GM18909 (cell line): ENCODE measurements around the gene ZNHIT3.
"Not testable (repeated sequence)": the region's sequence is repeated elsewhere in the genome, so short reads cannot be mapped to it uniquely, and the experiment has no call there.

Source experiments
- ATAC-seq: cut with Tn5 transposase; IDR thresholded peaks from one replicate; pipeline ENCODE4 v1.9.1; 2021; ENCODE audit warnings: mild to moderate bottlenecking; ENCODE audit not compliant: unreplicated experiment, poor library complexity

Gene ZNHIT3

DNA sequence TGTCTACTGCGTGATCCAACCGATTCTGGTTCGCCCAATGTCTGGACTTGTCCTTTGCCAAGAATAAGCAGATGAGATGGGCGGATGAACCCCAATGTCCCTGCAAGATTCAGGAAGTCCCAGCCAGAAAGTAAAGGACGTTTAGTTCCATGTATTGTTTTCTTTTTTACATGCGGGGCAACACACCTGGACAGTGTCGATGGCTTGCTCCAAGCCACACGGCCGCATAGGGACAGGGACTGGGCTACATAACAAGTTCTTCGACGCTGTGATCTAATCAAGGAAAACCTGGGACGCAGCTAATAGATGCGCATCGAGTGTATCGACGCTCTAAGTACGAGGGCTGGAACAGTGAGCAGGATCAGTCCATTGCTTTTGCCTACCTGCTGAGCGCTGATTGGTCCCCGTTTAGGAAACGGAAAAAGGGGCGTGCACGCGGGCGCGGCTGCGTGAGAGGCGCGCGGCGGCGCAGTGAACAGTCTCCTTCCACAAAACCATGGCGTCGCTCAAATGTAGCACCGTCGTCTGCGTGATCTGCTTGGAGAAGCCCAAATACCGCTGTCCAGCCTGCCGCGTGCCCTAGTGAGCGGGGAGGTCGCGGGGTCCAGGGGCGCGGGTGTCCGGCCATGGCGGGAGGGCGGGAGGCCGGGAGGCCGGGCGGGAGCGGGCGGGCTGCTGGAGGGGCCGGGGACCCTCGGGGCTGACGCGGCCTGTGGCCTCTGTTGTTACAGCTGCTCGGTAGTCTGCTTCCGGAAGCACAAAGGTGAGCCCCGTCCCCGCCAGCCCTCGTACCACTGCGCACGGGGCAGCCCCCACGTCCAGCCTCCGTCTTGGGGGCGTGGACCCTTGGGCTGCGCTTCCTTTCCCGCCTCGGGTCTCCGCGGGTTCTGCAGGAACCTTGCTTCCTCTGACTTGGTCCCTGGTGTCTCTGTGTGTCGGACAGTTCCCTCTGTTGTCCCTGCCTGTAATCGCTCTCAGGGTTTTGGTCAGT is at the start of gene ZNHIT3:
ZNHIT3 (plus strand) TSS at position 478 of the 991 bp plus-strand sequence; CDS start at position 497, 19 bp downstream.
- ATAC-seq: peak; percentile 82

GRCh38 chr17:36441792-36442191 is 44.7 kb upstream of the ZNHIT3 start:
- not testable (repeated sequence) for ATAC-seq

DNA sequence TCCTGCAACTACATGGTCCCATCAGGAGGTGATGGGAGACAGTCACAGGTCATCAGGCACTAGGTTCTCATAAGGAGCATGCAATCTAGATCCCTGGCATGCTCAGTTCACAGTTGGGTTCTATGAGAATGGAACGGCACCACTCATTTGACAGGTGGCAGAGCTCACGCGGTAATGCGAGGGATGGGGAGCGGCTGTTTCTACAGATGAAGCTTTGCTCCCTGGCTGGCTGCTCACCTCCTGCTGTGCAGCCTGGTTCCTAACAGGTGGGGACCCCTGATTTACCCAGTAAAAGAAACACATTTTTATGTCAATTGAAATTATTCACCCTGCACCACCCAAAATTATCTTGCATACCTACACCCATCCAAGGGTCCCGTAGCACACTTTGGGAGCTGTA is 42.7 kb upstream of the ZNHIT3 start:
- no peak for ATAC-seq

DNA sequence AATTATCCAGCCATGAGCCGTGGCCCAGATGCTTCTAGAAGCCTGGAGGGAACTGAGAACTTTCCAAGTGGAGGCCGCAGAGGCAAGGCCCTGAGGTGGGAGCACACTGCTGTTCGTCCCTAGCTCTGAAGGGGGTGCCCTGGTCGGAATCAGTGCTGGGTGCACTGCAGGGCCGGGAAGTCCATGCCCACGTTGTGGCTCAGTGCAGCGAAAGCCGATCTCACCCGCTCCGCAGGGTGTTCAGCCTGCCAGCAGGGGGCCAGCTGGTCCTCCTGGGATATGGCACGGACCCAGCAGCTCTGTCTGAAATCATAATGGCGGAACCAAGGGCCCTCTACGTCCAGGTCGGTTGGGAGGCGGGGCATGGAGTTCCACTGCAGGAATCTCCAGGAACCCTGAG is 36.5 kb upstream of the ZNHIT3 start:
- ATAC-seq: not testable (repeated sequence)

GRCh38 chr17:36452888-36453287 is 33.6 kb upstream of the ZNHIT3 start:
- ATAC-seq: not testable (repeated sequence)

- not testable (repeated sequence) for ATAC-seq
Measured at GRCh38 chr17:36457701-36458100, 28.8 kb upstream of the ZNHIT3 start.

GRCh38 chr17:36459045-36459444 is 27.4 kb upstream of the ZNHIT3 start:
- ATAC-seq: no peak

GRCh38 chr17:36459601-36460000 is 26.9 kb upstream of the ZNHIT3 start:
- no peak for ATAC-seq

DNA sequence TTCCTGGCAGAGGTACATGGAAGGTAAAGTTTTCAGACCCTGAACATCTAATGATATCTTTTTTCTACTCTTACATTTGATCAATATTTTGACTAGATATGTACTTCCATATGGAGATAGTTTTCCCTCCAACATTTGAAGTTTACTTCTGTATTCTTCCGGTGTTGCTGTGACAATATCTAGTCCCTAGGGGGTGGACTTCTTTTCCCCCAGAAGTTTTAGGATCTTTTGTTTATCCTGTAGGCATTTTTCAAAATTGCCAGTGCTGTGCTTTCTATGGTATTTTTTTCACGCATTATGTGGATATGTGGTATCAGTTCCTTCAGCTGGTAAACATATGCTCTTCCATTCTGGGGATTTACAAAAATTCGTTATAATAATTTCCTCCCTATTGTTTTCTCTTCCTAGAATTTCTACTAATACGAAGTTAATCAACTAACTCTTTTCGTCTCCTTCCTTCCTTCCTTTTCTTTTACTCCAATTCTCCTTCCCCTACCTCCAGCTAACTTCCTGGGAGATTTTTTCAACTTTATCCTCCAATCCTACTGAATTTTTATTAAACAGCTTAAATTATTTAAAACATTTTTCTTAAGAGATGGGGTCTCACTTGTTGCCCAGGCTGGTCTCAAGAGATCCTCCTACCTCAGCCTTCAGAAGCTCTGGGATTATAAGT is 26.1 kb upstream of the ZNHIT3 start:
- ATAC-seq: no peak

GRCh38 chr17:36461330-36462110 is 25.0 kb upstream of the ZNHIT3 start:
- no peak for ATAC-seq

- no peak for ATAC-seq
Measured at GRCh38 chr17:36463916-36464764, 22.3 kb upstream of the ZNHIT3 start.

DNA sequence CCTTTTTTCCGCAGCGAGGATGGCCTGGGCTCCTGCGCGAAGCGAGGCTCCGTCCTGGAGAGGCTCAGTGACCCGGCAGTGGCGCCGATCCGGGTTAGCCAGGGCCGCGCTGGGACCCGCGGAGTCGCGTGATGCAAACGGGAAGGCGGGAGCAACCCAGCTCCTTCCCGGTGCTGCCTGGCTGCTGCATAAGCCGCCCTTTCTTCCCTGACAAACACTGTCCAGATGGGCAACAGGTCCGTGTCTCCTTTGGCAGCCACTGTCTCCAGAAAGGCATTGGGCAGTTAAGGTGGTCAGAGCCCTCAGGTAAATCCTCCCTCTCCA is 21.8 kb upstream of the ZNHIT3 start:
- ATAC-seq: no peak

GRCh38 chr17:36468903-36469635 is 17.4 kb upstream of the ZNHIT3 start:
- no peak for ATAC-seq

DNA sequence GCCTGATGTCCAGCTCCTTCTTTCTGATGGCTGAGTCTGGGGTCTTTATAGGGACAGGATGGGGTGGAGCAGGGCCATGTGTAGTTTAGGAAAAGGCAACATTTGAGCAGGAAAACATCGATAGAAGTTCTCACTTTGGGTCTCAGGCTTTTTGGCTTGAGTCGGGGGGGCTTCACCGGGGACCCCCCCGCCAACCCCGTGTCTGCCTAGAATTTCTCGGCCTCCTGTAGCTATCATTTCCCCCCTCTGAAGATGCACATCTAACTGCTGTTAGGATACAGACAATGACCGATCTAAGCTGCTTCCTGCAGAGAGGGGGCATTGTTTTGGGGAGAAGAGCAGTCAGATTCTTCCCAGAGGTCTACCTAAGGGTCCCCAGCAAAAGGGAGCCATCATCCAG is 16.7 kb upstream of the ZNHIT3 start:
- no peak for ATAC-seq

GRCh38 chr17:36470499-36470898 is 16.0 kb upstream of the ZNHIT3 start:
- no peak for ATAC-seq

DNA sequence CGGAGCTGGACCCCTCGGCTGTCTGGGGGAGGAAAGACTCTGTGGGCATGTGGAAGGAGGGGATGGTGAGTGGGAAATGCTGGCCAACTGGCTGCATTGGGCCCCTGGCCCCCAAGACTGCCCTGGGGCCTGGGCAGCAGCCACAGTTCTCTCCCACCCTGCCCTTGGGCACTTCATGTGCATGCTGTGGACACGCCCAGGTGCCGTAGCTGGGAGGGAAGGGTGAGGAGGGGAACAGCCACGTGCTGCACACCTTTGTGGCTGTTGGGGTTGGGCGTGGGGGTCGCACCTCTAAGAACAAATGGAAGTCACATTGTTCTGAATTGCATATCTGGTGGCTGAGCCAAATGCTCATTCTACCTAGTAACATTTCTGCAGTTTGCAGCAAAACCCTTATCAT is 11.9 kb upstream of the ZNHIT3 start:
- no peak for ATAC-seq

GRCh38 chr17:36475346-36475970 is 11.0 kb upstream of the ZNHIT3 start:
- ATAC-seq: no peak

DNA sequence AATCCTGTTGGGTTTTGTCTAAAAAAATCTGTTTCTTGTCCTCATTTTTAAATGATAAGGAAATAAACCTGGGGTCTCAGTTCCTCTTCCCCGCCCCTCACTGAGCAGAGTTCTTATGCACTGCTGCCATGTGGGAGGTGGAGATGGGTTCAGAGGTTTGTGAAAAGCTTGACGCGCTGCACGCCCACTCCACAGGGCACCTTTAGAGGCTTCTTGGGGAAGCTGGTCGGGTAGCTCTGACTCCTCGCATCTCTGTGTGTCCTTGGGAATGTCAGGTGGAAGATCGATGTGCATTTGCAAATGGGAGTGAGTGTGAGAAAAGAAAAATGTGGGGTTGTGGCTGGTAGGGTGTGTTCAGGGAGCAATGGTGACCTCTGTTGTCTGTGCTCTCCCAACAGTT is 4.7 kb upstream of the ZNHIT3 start:
- ATAC-seq: no peak
